Activated T-helper 1 cell treated with anti-CD3 and anti-CD28 coated beads, Interleukin-12 subunit alpha, Interleukin-12 subunit beta, Interleukin-2, Interleukin-4 antibody, amounts not matched to agents 30 ng/mL and 10 ng/mL and 1 ng/mL, durations not matched to agents 14 hours and 24 hours and 36 hours (primary cell): Measurements from ENCODE around the gene C1orf141. TPM values are rescaled to one million over a fixed set of nuclear protein-coding genes. Genes with fewer than 3 reads are reported as not detected.
A peak's percentile ranks its signal among the peaks of the same experiment; 100 is the strongest.

ENCODE experiments used
- DNase-seq: peaks from one replicate; pipeline ENCODE4 v3.0.0; 2021; ENCODE audit warnings: low spot score
- H3K27ac Mint-ChIP-seq: one replicate; pipeline ENCODE4 v1.8.0; 2021; ENCODE audit warnings: mild to moderate bottlenecking, mixed read lengths
- H3K27me3 Mint-ChIP-seq: one replicate; pipeline ENCODE4 v1.8.0; 2022; ENCODE audit warnings: mild to moderate bottlenecking, moderate library complexity, mixed read lengths; ENCODE audit not compliant: insufficient read depth
- H3K36me3 Mint-ChIP-seq: one replicate; pipeline ENCODE4 v1.8.0; 2021; ENCODE audit warnings: low read depth, mixed read lengths
- H3K4me1 Mint-ChIP-seq: one replicate; pipeline ENCODE4 v1.8.0; 2021; ENCODE audit warnings: low read depth, mixed read lengths
- H3K4me3 Mint-ChIP-seq: one replicate; pipeline ENCODE4 v1.8.0; 2021; ENCODE audit warnings: mild to moderate bottlenecking, moderate library complexity, mixed read lengths
- H3K9me3 Mint-ChIP-seq: one replicate; pipeline ENCODE4 v1.8.0; 2021; ENCODE audit warnings: mixed read lengths
- intact Hi-C: fragments of 100-400 bp; cut with micrococcal nuclease; formaldehyde crosslinking; loops from one replicate; pipeline ENCODE4 v1.15.1; 2024
- total RNA-seq: library from RNA; stranded (reverse); gene quantifications from 2 replicates; pipeline ENCODE4 v1.2.3, GENCODE V29; 2022

The C1orf141 gene
- total RNA-seq, 1 donor from 2014 or later = not detected

DNA sequence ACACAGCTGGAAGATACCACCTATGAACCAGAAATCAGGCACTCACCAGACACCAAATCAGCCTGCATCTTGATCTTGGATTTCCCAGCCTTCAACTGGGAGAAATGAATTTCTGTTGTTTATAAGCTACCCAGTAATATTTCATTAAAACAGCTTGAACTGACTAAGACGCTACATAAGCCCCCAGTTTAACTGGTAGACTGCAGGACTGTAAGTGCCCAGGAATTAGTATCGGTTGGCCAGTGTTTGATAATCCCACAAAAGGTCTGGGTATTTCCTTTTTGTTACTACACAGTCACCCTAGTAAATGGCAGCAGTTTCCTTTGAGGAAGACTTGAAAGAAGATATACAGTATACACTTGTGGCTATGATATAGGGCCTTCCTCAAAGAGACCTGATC lies 73.5 kb downstream of the C1orf141 start:
- Mint-ChIP-seq H3K4me3 (no peak overlapping the region), H3K27me3 (peaks cover 12% of the 10 kb centered on the region), H3K27ac (no peak overlapping the region), H3K36me3 (peaks cover 3% of the 10 kb centered on the region), H3K9me3 (no peaks in the 10 kb centered on the region), H3K4me1 (peaks cover under 1% of the 10 kb centered on the region)
- intact Hi-C loops = no loop called here
- no peak for DNase-seq

GRCh38 chr1:67060811-67061218 lies 74.0 kb downstream of the C1orf141 start:
- intact Hi-C loops = no loop called here
- peaks cover 5% of the 10 kb centered on the region for H3K4me1 Mint-ChIP-seq
- H3K27ac Mint-ChIP-seq = no peak overlapping the region
- no peak for DNase-seq
- peaks cover 16% of the 10 kb centered on the region for H3K27me3 Mint-ChIP-seq
- peaks cover 3% of the 10 kb centered on the region for H3K36me3 Mint-ChIP-seq
- no peak overlapping the region for H3K4me3 Mint-ChIP-seq
- no peaks in the 10 kb centered on the region for H3K9me3 Mint-ChIP-seq

DNA sequence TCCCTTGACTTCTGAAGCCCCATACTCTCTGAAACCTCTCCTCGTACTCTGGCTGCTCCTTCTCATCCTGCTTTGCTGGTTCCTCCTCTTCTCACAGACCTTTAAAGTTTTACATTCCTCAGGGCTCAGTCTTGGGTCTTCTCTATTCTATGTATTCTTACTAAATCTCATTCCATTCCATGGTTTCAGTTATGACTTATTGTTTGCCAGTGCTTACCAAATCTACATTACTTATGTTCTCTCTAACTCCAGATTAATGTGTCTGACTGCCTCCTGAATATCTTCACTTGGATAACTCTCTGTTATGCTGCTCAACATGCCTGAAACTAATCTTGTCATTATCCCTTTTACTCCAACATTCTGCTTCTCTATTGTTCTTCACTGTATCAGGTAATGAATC lies 75.4 kb downstream of the C1orf141 start:
- intact Hi-C loops = no loop called here
- H3K27ac Mint-ChIP-seq = no peak overlapping the region
- H3K9me3 Mint-ChIP-seq = no peaks in the 10 kb centered on the region
- H3K4me1 Mint-ChIP-seq = peaks cover 17% of the 10 kb centered on the region
- no peak for DNase-seq
- H3K27me3 Mint-ChIP-seq = peaks cover 8% of the 10 kb centered on the region
- H3K4me3 Mint-ChIP-seq = no peak overlapping the region
- peaks cover 2% of the 10 kb centered on the region for H3K36me3 Mint-ChIP-seq

- intact Hi-C loops = no loop called here
Observed at GRCh38 chr1:67058761-67059160, 76.0 kb downstream of the C1orf141 start.

DNA sequence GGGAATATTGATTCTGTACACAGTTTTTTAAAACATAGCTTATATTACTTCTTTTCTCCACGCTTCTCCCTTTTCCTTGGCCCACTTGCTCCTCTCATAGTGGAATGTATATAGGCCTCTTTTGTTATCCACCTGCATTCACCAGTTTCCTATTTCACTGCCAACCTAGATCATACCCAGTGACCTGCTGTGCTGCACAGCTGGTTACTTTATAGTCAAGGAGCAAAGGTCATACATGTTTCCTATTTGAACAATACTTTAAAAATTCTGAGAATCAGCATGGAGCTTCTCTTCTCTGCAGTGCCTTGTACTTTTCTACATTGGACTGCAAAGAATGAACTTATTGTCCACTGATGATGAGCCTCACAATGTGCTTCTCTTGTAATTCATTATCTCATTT lies 76.5 kb downstream of the C1orf141 start:
- no peak overlapping the region for H3K27ac Mint-ChIP-seq
- H3K27me3 Mint-ChIP-seq = peaks cover 6% of the 10 kb centered on the region
- no peaks in the 10 kb centered on the region for H3K9me3 Mint-ChIP-seq
- DNase-seq = no peak
- no peak overlapping the region for H3K4me3 Mint-ChIP-seq
- intact Hi-C loops = no loop called here
- H3K4me1 Mint-ChIP-seq = peaks cover 18% of the 10 kb centered on the region
- peaks cover 2% of the 10 kb centered on the region for H3K36me3 Mint-ChIP-seq

More at GRCh38 chr1:67058761-67059160, 76.0 kb downstream of the C1orf141 start:
- Mint-ChIP-seq H3K4me3 (no peak overlapping the region), H3K27ac (no peak overlapping the region), H3K9me3 (no peaks in the 10 kb centered on the region), H3K4me1 (peaks cover 18% of the 10 kb centered on the region), H3K36me3 (peaks cover 2% of the 10 kb centered on the region), H3K27me3 (peaks cover 8% of the 10 kb centered on the region)
- DNase-seq = no peak

GRCh38 chr1:67053785-67054772 lies 80.7 kb downstream of the C1orf141 start, which contains the start of gene SLC35D1:
TSS of gene SLC35D1 (minus strand) at chr1:67054148. CDS start at chr1:67054013, 135 bp downstream.
- peak within 1 kb of the TSS; percentile 94 for H3K27ac Mint-ChIP-seq
- DNase-seq = peak; percentile 75
- peak within 1 kb of the TSS; percentile 93 for H3K4me3 Mint-ChIP-seq
- H3K4me1 Mint-ChIP-seq = peaks cover 49% of the 10 kb centered on the region
- intact Hi-C loops = loop anchor here (1.0 to 5.0 kb wide), 12 partner anchors 57 to 631 kb away; partner anchors contain the start of genes DNAI4, GADD45A, MIER1 and SERBP1
- H3K27me3 Mint-ChIP-seq = peaks cover 6% of the 10 kb centered on the region
- no peaks in the 10 kb centered on the region for H3K9me3 Mint-ChIP-seq
- H3K36me3 Mint-ChIP-seq = peaks cover 29% of the 10 kb centered on the region

DNA sequence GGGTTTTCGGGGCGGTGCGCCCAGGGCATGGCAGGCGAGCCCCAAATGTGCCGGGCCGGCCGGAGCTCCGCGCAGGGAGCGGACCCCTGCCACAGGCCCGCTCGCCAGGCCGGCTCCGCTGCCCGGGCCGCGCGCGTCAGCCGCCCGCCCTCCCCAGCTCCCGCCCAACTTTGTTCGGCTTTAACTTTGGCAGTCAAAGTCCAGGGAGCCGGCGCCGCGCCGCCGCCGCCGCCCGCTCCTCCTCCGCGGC lies 81.3 kb downstream of the C1orf141 start:
- peak overlapping the region; percentile 93 for H3K4me3 Mint-ChIP-seq
- intact Hi-C loops = loop anchor here (1.0 to 5.0 kb wide), 7 partner anchors 57 to 289 kb away; partner anchors contain the start of genes DNAI4 and MIER1
- no peaks in the 10 kb centered on the region for H3K9me3 Mint-ChIP-seq
- H3K36me3 Mint-ChIP-seq = peaks cover 34% of the 10 kb centered on the region
- H3K27me3 Mint-ChIP-seq = peaks cover 6% of the 10 kb centered on the region
- peaks cover 50% of the 10 kb centered on the region for H3K4me1 Mint-ChIP-seq
- H3K27ac Mint-ChIP-seq = peak overlapping the region; percentile 94
- peak; percentile 27 for DNase-seq

GRCh38 chr1:67052741-67053534 lies 81.8 kb downstream of the C1orf141 start:
- Mint-ChIP-seq H3K9me3 (no peaks in the 10 kb centered on the region), H3K36me3 (peaks cover 35% of the 10 kb centered on the region), H3K4me1 (peaks cover 55% of the 10 kb centered on the region), H3K27me3 (peaks cover 6% of the 10 kb centered on the region), H3K4me3 (peak overlapping the region; percentile 93), H3K27ac (peak overlapping the region; percentile 90)
- peak; percentile 2 for DNase-seq
- intact Hi-C loops = loop anchor here (1.0 to 5.0 kb wide), 7 partner anchors 56 to 288 kb away; partner anchors contain the start of genes DNAI4 and MIER1

DNA sequence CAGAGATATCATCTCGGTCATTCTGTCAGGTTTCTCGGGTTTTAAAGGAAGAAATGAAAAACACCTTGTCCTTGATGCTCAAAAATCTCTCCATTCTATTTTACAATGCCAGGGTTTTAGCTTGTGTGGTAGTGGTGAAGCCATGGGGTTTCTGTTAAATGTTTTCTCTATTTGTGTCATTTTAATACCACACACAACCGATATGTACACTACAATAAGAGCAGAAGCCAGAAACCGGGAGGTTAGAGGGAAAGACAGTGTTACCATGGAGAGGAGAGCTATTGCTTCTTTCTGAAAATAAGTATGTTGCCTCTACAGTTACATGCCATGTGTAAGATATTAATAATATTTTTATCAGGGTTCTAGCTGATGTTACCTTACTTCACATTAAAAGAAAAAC lies 83.6 kb downstream of the C1orf141 start:
- Mint-ChIP-seq H3K4me1 (peaks cover 62% of the 10 kb centered on the region), H3K27me3 (peaks cover 4% of the 10 kb centered on the region), H3K27ac (no peak overlapping the region), H3K4me3 (peak overlapping the region; percentile 52), H3K36me3 (peaks cover 40% of the 10 kb centered on the region), H3K9me3 (no peaks in the 10 kb centered on the region)
- DNase-seq = no peak
- intact Hi-C loops = loop anchor here (5.0 kb wide), 2 partner anchors 69 to 141 kb away; no protein-coding TSS in a partner anchor

- H3K36me3 Mint-ChIP-seq = peaks cover 56% of the 10 kb centered on the region
- H3K27ac Mint-ChIP-seq = no peak overlapping the region
- H3K4me1 Mint-ChIP-seq = peaks cover 14% of the 10 kb centered on the region
- intact Hi-C loops = no loop called here
- no peaks in the 10 kb centered on the region for H3K9me3 Mint-ChIP-seq
- no peak overlapping the region for H3K4me3 Mint-ChIP-seq
- no peaks in the 10 kb centered on the region for H3K27me3 Mint-ChIP-seq
- no peak for DNase-seq
Observed at GRCh38 chr1:67044631-67045270, 90.0 kb downstream of the C1orf141 start.

DNA sequence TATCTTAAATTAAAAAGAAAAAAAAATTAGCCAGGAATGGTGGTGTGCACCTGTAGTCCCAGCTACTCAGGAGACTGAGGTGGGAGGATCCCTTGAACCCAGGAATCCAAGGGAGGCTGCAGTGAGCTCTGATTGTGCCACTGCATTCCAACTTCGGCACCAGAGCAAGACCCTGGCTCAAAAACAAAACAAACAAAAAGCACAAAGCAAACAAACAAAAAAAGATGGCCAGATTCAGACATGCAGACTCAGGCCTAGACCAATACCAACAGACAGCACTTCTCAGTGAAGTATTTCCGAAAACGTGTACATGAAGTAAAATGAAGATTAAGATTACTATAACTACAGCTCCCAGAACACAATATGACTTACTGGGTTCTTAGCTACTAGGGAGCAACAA lies 91.4 kb downstream of the C1orf141 start:
- intact Hi-C loops = no loop called here
- DNase-seq = no peak
- no peaks in the 10 kb centered on the region for H3K27me3 Mint-ChIP-seq
- no peak overlapping the region for H3K4me3 Mint-ChIP-seq
- no peaks in the 10 kb centered on the region for H3K9me3 Mint-ChIP-seq
- H3K27ac Mint-ChIP-seq = no peak overlapping the region
- H3K4me1 Mint-ChIP-seq = peaks cover 12% of the 10 kb centered on the region
- H3K36me3 Mint-ChIP-seq = peaks cover 57% of the 10 kb centered on the region
